Stimulated activated CD4-positive, alpha-beta T cell treated with anti-CD3 and anti-CD28 coated beads, Interleukin-15, amount 100 ng/mL, for 48 hours (primary cell): ENCODE measurements around the gene CEBPG.

ENCODE experiments used
- DNase-seq, 2 donors: peaks; one replicate each; pipeline ENCODE4 v3.0.0-alpha.2; 2020; ENCODE audit warnings: low read depth in 2 of 2

Gene CEBPG

GRCh38 chr19:33420821-33421220 lies 47.3 kb downstream of the CEBPG start:
- DNase-seq, result no peak

- DNase-seq, result no peak
Observed at GRCh38 chr19:33421368-33421767, 47.9 kb downstream of the CEBPG start.

GRCh38 chr19:33422369-33423180 lies 49.1 kb downstream of the CEBPG start:
- no peak for DNase-seq

- no peak for DNase-seq
Observed at GRCh38 chr19:33424181-33424580, 50.7 kb downstream of the CEBPG start.

GRCh38 chr19:33426621-33427361 lies 53.3 kb downstream of the CEBPG start:
- no peak for DNase-seq

- DNase-seq, result no peak
Observed at GRCh38 chr19:33427801-33428626, 54.5 kb downstream of the CEBPG start.

- no peak for DNase-seq
Observed at GRCh38 chr19:33428627-33429125, 55.2 kb downstream of the CEBPG start.

GRCh38 chr19:33429891-33430673 lies 56.6 kb downstream of the CEBPG start:
- DNase-seq, result no peak

- peak; percentile 40 to 61 for DNase-seq
Observed at GRCh38 chr19:33430674-33431277, 57.3 kb downstream of the CEBPG start.

- no peak for DNase-seq
Observed at GRCh38 chr19:33432015-33432414, 58.5 kb downstream of the CEBPG start.
